Muscle of leg (tissue), 11 donors: ENCODE data around the gene TMEM181. TPM values are rescaled to one million over a fixed set of nuclear protein-coding genes. Genes with fewer than 3 reads are reported as not detected.
"Not testable (repeated sequence)": the region's sequence is repeated elsewhere in the genome, so short reads cannot be mapped to it uniquely, and the experiment has no call there.

ENCODE experiments used
- DNase-seq: peaks from one replicate; pipeline ENCODE4 v3.0.0; 2013
- H3K27ac ChIP-seq: one replicate; pipeline ENCODE4 v1.5.1; 2013; ENCODE audit warnings: mild to moderate bottlenecking, low read length, control low read depth
- H3K27me3 ChIP-seq: one replicate; pipeline ENCODE4 v1.6.1; 2013; ENCODE audit warnings: low read length; ENCODE audit not compliant: control insufficient read depth, insufficient read depth
- H3K36me3 ChIP-seq: one replicate; pipeline ENCODE4 v1.6.1; 2013; ENCODE audit warnings: low read length; ENCODE audit not compliant: control insufficient read depth, insufficient read depth
- H3K4me1 ChIP-seq: one replicate; pipeline ENCODE4 v1.6.1; 2013; ENCODE audit warnings: low read length; ENCODE audit not compliant: control insufficient read depth, insufficient read depth
- H3K4me3 ChIP-seq: one replicate; pipeline ENCODE4 v1.5.1; 2013; ENCODE audit warnings: low read length, control low read depth
- H3K9me3 ChIP-seq: replicated peaks from 2 replicates; pipeline ENCODE4 v1.6.1; 2013; ENCODE audit warnings: low read depth, low read length; ENCODE audit not compliant: control insufficient read depth
- WGBS: methylation state at CpG from one replicate; pipeline ENCODE4 v1.1.5; 2013; ENCODE audit warnings: missing lambda C conversion rate; ENCODE audit not compliant: insufficient coverage; 5-methylcytosine and 5-hydroxymethylcytosine counted together
- polyA plus RNA-seq, 8 donors: library from polyadenylated mRNA; unstranded; fragments of 120-200 nt; gene quantifications; one replicate each; pipeline versions ENCODE4 v1.2.1 to v1.2.3, GENCODE V29; 2013; ENCODE audit warnings: inconsistent platforms in 1 of 8, low replicate concordance in 1 of 8; ENCODE audit not compliant: insufficient read length in 8 of 8, insufficient read depth in 1 of 8
- total RNA-seq: library from RNA; stranded (reverse); fragments of 120-200 nt; gene quantifications from one replicate; pipeline ENCODE4 v1.2.4, GENCODE V29; 2013

TMEM181 gene
- total and polyA plus RNA-seq, 9 donors: 13.3 to 22.2 (median 16.1) TPM

DNA sequence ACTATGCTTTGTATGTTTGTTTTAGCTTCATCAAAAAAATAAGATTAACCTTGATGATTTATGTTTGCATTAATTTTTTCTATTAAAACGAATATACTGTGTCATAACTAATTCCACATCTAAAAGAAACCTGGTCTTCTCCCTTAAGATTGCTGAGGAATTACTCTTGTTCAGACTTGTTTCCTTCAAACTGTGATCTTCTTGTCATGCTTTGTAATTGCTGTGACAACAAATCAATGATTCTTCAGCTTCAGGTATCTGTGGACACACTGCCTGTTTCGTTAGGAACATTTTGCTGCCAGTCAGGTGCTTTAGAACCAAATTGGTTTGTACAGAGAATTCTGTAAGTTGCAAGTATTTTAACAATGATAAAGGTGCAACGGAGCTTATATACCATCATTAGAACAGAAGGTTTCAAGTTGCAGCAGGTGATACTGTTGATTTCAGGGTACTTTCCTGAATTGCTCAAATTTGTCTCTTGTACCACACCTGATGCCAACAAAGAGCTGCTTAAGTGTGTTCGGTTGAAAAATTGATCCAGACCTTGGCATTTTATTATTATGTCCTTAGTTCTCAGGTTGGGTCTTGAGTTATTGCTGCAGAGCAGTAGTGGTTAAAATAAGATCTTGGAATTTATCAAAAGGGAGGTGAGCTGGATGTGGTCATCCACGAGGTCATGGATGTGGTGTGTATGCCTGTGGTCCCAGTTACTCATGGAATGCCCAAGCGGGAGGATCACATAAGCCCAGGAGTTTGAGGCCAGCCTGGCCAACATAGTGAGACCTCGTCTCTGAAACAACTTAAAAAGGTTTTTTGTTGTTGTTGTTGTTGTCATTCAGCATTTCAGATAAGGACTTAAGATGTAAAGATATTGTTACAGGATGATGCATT lies 109.5 kb downstream of the TMEM181 start:
- WGBS: 75% methylated on average over 4 of the region's 7 CpGs
- no peaks in the 10 kb centered on the region for H3K9me3 ChIP-seq
- no peak overlapping the region for H3K4me3 ChIP-seq
- H3K27me3 ChIP-seq: peaks cover 2% of the 10 kb centered on the region
- H3K36me3 ChIP-seq: peaks cover 3% of the 10 kb centered on the region
- no peak for DNase-seq
- H3K27ac ChIP-seq: no peak overlapping the region
- H3K4me1 ChIP-seq: peaks cover 3% of the 10 kb centered on the region

DNA sequence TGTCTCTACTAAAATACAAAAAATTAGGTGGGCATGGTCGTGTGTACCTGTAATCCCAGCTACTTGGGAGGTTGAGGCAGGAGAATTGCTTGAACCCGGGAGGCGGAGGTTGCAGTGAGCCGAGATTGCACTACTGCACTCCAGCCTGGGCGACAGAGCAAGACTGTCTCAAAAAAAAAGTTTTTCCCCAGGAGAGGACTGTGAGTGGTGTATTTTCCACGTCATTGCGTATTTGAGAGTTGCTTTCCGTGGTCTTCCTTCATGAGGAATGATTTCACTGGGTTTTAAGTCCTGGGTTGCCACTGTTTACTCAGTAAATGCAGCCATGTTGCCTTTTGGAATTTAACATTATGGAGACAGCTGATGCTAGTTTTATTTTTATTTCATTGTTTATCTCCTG lies 112.2 kb downstream of the TMEM181 start:
- not testable (repeated sequence) for DNase-seq, H3K27ac ChIP-seq, H3K4me1 ChIP-seq, H3K36me3 ChIP-seq, H3K4me3 ChIP-seq, H3K9me3 ChIP-seq, H3K27me3 ChIP-seq
- WGBS: no CpG with 5 or more reads among the region's 8 CpGs

DNA sequence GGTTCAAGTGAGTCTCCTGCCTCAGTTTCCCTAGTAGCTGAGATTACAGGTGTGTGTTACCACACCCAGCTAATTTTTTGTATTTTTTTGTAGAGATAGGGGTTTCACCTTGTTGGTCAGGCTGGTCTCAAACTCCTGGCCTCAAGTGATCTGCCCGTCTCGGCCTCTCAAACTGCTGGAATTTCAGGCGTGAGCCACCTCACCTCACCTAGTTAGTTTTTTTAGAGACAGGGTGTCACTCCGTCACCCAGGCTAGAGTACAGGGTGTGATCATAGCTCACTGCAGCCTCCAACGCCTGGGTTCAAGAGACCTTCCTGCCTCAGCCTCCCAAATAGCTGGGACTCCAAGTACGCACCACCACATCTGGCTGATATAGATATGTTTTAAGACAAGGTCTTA lies 112.8 kb downstream of the TMEM181 start:
- Histone ChIP-seq H3K27me3 (peaks cover under 1% of the 10 kb centered on the region), H3K4me3 (no peak overlapping the region), H3K36me3 (no peaks in the 10 kb centered on the region), H3K27ac (no peak overlapping the region), H3K4me1 (no peaks in the 10 kb centered on the region), H3K9me3 (no peaks in the 10 kb centered on the region)
- no CpG with 5 or more reads among the region's 6 CpGs for WGBS
- DNase-seq: no peak

DNA sequence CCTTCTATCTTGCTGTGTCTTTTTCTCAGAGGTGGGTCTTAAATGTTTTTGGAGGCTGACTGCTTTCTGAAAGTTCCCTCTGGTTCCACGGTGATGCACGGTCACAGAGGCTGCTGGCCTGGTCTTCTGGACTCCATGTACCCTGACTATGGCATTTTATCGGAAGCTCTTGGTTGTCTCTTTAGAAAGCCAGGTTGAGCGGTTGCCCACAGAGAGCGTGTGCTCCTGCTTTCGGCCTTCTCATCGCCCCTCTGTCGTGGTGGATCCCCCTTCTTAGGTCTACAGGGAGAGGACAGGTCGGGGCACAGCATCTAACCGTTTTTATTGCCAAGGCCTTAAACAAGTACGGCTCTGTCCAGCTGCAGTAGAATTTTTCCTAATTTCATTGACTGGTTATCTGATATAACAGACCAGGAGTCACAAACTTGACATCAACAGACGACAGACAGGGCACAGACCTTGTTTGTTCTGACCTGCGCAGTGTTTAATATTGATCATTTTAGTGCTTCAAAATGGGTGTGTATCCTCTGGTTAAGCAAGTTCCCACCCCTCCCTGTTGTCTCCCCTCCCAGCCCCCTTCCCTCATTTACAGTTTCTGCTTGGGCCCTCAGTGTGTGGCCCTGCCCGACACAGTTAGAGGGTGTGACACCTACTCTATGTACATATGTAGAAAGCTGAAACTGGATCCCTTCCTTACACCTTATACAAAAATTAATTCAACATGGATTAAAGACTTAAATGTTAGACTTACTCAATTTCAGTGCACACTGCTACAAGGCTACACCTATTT lies 114.6 kb downstream of the TMEM181 start:
- no peaks in the 10 kb centered on the region for H3K9me3 ChIP-seq
- H3K27ac ChIP-seq: no peak overlapping the region
- WGBS: 79% methylated on average over 9 of the region's 14 CpGs
- no peak for DNase-seq
- H3K36me3 ChIP-seq: no peaks in the 10 kb centered on the region
- H3K4me3 ChIP-seq: no peak overlapping the region
- H3K4me1 ChIP-seq: no peaks in the 10 kb centered on the region
- no peaks in the 10 kb centered on the region for H3K27me3 ChIP-seq

DNA sequence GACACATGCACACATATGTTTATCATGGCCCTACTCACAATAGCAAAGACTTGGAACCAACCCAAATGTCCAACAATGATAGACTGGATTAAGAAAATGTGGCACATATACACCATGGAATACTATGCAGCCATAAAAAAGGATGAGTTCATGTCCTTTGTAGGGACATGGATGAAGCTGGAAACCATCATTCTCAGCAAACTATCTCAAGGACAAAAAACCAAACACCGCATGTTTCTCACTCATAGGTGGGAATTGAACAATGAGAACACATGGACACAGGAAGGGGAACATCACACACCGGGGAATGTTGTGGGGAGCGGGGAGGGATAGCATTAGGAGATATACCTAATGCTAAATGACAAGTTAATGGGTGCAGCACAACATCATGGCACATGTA lies 117.2 kb downstream of the TMEM181 start:
- H3K27ac ChIP-seq, H3K4me3 ChIP-seq, H3K9me3 ChIP-seq, H3K27me3 ChIP-seq, H3K36me3 ChIP-seq, DNase-seq, H3K4me1 ChIP-seq: not testable (repeated sequence)
- WGBS: no CpG with 5 or more reads among the region's 3 CpGs

DNA sequence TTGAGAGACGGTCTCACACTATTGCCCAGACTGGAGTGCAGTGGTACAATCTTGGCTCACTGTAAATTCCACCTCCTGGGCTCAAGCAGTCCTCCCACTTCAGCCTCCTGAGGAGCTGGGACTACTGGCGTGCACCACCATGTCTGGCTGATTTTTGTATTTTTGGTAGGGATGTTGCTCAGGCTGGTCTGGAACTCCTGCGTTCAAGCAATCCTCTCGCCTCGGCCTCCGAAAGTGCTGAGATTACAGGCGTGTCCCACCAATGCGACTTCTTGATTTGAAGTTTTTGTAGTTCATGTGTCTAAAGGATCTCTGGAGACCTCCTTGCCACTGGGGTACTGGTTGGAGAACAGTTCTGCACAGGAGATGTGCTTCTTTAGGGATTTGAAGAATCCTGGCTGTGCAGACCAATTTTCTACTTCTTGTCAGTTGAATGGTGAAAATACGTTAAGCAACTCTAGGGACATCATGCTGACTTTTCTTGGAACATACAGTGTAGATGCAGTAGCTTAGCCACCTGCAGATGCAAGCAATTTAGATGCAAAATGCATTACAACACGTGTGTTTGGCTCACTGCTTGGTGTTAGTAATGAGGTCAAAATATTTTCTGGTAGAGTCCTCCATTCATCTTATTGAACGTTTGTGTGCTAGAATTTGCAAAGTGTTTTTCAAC lies 118.2 kb downstream of the TMEM181 start:
- Histone ChIP-seq H3K4me1 (no peaks in the 10 kb centered on the region), H3K9me3 (no peaks in the 10 kb centered on the region), H3K27ac (no peak overlapping the region), H3K4me3 (no peak overlapping the region), H3K36me3 (no peaks in the 10 kb centered on the region), H3K27me3 (no peaks in the 10 kb centered on the region)
- WGBS: 64% methylated on average over 7 of the region's 11 CpGs
- peak; percentile 80 for DNase-seq

DNA sequence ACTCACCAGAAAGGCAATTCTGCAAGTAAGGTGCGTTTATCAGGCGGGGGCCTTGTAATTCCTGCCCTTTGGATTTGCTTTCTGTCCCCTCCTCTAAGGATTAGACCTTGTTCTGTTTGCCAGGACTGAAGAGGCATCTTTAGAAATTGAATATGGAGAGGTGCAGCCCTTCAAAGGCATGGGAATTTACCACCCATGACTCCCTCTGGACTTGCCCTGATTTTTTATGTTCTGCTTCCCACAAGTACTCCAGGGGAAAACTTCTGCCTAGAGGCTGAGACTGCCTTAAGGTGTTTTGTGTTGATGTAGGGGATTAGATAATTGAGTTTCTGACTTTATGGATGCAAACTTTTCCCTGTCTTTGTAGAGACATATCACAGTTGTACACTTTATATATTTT lies 120.1 kb downstream of the TMEM181 start:
- H3K4me1 ChIP-seq: no peaks in the 10 kb centered on the region
- H3K36me3 ChIP-seq: no peaks in the 10 kb centered on the region
- WGBS: 83% methylated on average over 1 of the region's 2 CpGs
- no peak overlapping the region for H3K4me3 ChIP-seq
- no peaks in the 10 kb centered on the region for H3K9me3 ChIP-seq
- DNase-seq: no peak
- no peak overlapping the region for H3K27ac ChIP-seq
- H3K27me3 ChIP-seq: no peaks in the 10 kb centered on the region

DNA sequence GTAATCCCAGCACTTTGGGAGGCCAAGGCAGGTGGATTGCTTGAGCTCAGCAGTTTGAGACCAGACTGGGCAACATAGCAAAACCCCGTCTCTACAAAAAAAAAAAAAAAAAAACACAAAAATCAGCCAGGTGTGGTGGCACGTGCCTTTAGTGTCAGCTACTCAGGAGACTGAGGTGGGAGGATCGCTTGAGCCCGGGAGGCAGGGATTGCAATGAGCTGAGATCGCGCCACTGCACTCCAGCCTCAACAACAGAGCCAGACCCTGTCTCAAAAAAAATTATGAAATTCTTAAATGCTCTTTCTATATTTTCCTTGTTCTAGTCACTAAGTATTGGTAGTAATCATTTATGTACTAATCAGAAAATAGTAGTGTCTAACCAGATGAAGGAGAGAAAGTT lies 120.6 kb downstream of the TMEM181 start:
- no peaks in the 10 kb centered on the region for H3K27me3 ChIP-seq
- H3K9me3 ChIP-seq: no peaks in the 10 kb centered on the region
- DNase-seq: no peak
- no peak overlapping the region for H3K27ac ChIP-seq
- H3K4me1 ChIP-seq: no peaks in the 10 kb centered on the region
- H3K4me3 ChIP-seq: no peak overlapping the region
- H3K36me3 ChIP-seq: no peaks in the 10 kb centered on the region
- 76% methylated on average over 3 of the region's 6 CpGs for WGBS

DNA sequence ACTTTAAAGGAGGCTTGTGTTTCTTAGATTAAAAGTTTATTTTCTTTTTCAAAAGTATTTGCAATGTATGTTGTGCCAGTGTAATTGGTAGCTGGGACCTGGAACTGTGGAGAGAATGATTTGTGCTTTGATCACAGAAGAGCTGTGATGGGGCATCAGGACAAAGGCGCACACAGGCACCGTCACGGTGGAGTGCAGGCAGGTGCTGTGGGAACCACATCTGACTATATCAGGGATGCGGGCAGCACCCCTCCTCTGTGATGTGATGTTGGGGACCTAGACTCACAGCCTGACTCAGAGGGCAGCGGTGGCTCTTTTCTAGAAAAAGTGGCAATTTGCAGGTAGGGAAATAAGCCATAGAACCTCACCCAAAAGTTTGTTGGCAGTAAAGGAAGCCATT lies 124.4 kb downstream of the TMEM181 start:
- Histone ChIP-seq H3K4me1 (no peaks in the 10 kb centered on the region), H3K27me3 (no peaks in the 10 kb centered on the region), H3K4me3 (no peak overlapping the region), H3K9me3 (no peaks in the 10 kb centered on the region), H3K36me3 (no peaks in the 10 kb centered on the region), H3K27ac (no peak overlapping the region)
- 93% methylated on average over 4 of the region's 5 CpGs for WGBS
- no peak for DNase-seq

DNA sequence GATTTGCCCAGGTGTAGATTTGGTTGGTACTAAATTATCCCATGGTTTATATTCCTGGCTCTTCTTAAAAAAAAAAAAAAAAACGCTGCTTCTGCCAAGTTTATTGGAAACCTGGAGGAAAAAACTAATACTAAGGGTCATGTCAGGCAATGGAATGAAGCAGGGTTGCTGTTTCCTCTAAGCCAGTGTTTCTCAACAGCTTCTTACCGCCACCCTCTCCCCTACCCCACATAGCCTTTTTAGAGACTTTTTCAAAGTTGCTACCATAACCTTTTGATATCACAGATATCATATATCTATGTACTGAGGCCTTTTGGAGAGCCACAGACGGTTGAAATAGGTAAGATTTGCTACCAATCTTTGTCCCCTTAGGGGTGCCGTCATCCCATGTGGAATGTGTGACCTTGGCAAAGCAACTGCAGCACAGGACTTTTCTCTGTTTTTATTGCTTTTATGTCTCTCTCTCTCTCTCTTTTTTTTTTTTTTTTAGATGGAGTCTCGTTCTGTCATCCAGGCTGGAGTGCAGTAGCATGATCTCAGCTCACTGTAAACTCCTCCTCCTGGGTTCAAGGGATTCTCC lies 124.9 kb downstream of the TMEM181 start:
- Histone ChIP-seq H3K36me3 (no peaks in the 10 kb centered on the region), H3K4me3 (no peak overlapping the region), H3K4me1 (no peaks in the 10 kb centered on the region), H3K27ac (no peak overlapping the region), H3K9me3 (no peaks in the 10 kb centered on the region), H3K27me3 (no peaks in the 10 kb centered on the region)
- 100% methylated on average over 1 of the region's 5 CpGs for WGBS
- no peak for DNase-seq
